ENCODE results near the gene NR6A1. TPM values are rescaled to one million over a fixed set of nuclear protein-coding genes. Genes with fewer than 3 reads are reported as not detected.
"Not testable (repeated sequence)": the region's sequence is repeated elsewhere in the genome, so short reads cannot be mapped to it uniquely, and the experiment has no call there.

NR6A1 gene
- total and polyA plus RNA-seq, 10 donors: 0.14 to 3.7 (median 1.9) TPM

- TF ChIP-seq CTCF (IDR thresholded peaks at IDR 0.05 in 8 of 11, conservative IDR thresholded peaks at IDR 0.05 in 3 of 11): no peak
- no peak for DNase-seq
- intact Hi-C loops (cut with DNase I; ENCODE audit: low total_unique reads): loop anchor here (5.0 kb wide), 1 partner anchor 94 kb away; no protein-coding TSS in a partner anchor
- 75 to 85% (median 83%) methylated on average over 3 of the region's 3 CpGs for whole genome bisulfite sequencing, 5 donors
- Histone ChIP-seq H3K36me3 (no peaks in the 10 kb centered on the region), H3K4me1 (no peaks in the 10 kb centered on the region), H3K9me3 (no peaks in the 10 kb centered on the region), H3K27ac (no peak overlapping the region), H3K27me3 (replicated peaks in 1 of 7) (no peaks in the 10 kb centered on the region), H3K4me3 (no peak overlapping the region)
Observed at GRCh38 chr9:124618476-124618875, 152.6 kb downstream of the NR6A1 start.

GRCh38 chr9:124617477-124618141 lies 153.5 kb downstream of the NR6A1 start:
- peak; percentile 85 for DNase-seq
- Histone ChIP-seq H3K27me3 (replicated peaks in 1 of 7) (no peaks in the 10 kb centered on the region), H3K27ac (no peak overlapping the region), H3K4me1 (no peaks in the 10 kb centered on the region), H3K4me3 (no peak overlapping the region), H3K9me3 (no peaks in the 10 kb centered on the region), H3K36me3 (no peaks in the 10 kb centered on the region)
- 23 to 43% (median 30%) methylated on average over 3 of the region's 3 CpGs for WGBS, 5 donors
- TF ChIP-seq CTCF (IDR thresholded peaks at IDR 0.05 in 8 of 11, conservative IDR thresholded peaks at IDR 0.05 in 3 of 11) (peak; percentile 40 to 89 (median 82)), POLR2A (IDR thresholded peaks at IDR 0.05) (no peak)
- intact Hi-C loops (cut with DNase I; ENCODE audit: low total_unique reads): loop anchor here (5.0 kb wide), 1 partner anchor 95 kb away; no protein-coding TSS in a partner anchor

DNA sequence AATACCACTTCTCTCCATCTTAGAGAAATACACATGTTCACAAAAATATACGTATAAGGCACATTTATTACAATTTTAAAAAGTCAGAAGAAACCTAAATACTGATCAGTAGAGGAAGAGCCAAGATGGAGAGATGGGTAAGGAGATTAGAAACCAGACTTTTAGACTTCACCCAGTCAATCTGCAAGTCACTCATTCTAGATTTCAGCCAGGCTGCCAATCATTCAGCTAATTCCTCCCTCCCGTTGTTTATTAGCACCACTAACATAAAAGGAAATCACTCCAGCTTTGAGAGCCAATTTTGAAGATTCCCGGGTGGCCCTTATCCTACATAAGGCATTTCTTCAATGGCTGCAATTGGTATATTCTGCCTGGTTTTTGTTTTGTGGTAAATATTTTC lies 154.2 kb downstream of the NR6A1 start:
- TF ChIP-seq POLR2A (IDR thresholded peaks at IDR 0.05): no peak
- no peak for TF ChIP-seq POLR2AphosphoS5 (IDR thresholded peaks at IDR 0.05)
- no peak for TF ChIP-seq CTCF (IDR thresholded peaks at IDR 0.05 in 8 of 11, conservative IDR thresholded peaks at IDR 0.05 in 3 of 11)
- Histone ChIP-seq H3K36me3 (no peaks in the 10 kb centered on the region), H3K9me3 (no peaks in the 10 kb centered on the region), H3K4me3 (no peak overlapping the region), H3K27ac (no peak overlapping the region), H3K4me1 (no peaks in the 10 kb centered on the region), H3K27me3 (replicated peaks in 1 of 7) (no peaks in the 10 kb centered on the region)
- DNase-seq: no peak
- WGBS, 5 donors: 75 to 90% (median 84%) methylated on average over 3 of the region's 3 CpGs
- intact Hi-C loops (cut with DNase I; ENCODE audit: low total_unique reads): loop anchor here (5.0 kb wide), 1 partner anchor 95 kb away; no protein-coding TSS in a partner anchor

- H3K9me3 ChIP-seq; H3K36me3 ChIP-seq; H3K4me3 ChIP-seq; H3K4me1 ChIP-seq; H3K27me3 ChIP-seq (replicated peaks in 1 of 7); DNase-seq; H3K27ac ChIP-seq: not testable (repeated sequence)
- intact Hi-C loops (cut with DNase I; ENCODE audit: low total_unique reads): loop anchor here (5.0 kb wide), 1 partner anchor 96 kb away; no protein-coding TSS in a partner anchor
- WGBS, 5 donors: 87 to 98% (median 94%) methylated on average over 7 of the region's 7 CpGs
Observed at GRCh38 chr9:124615840-124616239, 155.3 kb downstream of the NR6A1 start.
